KBM-7 (cell line): ENCODE data around the gene MTG1.
"Not testable (repeated sequence)": the region's sequence is repeated elsewhere in the genome, so short reads cannot be mapped to it uniquely, and the experiment has no call there.

ENCODE experiments used
- DNase-seq: peaks from one replicate; pipeline ENCODE4 v3.0.0-alpha.2; 2015
- in situ Hi-C: fragments of 300-500 bp; cut with MboI; formaldehyde crosslinking; loops from 2 replicates; pipeline ENCODE4 v1.14.3; 2020; ENCODE audit warnings: low sequenced_read_pairs, low pct_unique_long_range_greater_than_20kb, mixed read lengths

The MTG1 gene

DNA sequence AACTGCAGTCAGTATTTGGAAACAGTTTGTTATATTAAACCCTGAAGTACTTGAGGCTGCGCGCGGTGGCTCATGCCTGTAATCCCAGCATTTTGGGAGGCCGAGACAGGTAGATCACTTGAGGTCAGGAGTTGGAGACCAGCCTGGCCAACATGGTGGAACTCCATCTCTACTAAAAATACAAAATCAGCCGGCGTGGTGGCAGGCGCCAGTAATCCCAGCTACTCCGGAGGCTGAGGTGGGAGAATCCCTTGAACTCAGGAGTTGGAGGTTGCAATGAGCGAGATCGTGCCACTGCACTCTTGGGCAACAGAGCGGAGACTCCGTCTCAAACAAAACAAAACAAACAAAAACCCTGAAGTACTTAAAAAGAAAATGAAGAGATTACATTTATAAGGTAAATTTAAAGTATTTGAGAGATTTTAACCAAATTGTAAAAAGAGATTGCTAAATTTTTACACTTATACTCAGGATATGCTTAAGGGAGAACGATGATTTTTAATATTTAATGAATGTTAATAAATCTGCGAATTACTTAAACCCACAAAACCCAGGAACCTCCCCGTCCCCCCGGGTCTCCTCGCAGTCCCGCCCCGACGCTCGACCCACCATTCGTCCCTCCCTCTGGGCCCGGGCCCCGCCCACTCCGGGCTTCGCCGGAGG lies 425 bp upstream of the MTG1 start:
- DNase-seq = no peak
- in situ Hi-C loops = no loop called here

GRCh38 chr10:133394801-133395221 lies 854 bp downstream of the MTG1 start:
- in situ Hi-C loops = no loop called here
- DNase-seq = no peak

- DNase-seq = no peak
- in situ Hi-C loops = no loop called here
Observed at GRCh38 chr10:133396035-133396624, 2.2 kb downstream of the MTG1 start.

GRCh38 chr10:133397938-133398337 lies 4.0 kb downstream of the MTG1 start:
- in situ Hi-C loops = no loop called here

DNA sequence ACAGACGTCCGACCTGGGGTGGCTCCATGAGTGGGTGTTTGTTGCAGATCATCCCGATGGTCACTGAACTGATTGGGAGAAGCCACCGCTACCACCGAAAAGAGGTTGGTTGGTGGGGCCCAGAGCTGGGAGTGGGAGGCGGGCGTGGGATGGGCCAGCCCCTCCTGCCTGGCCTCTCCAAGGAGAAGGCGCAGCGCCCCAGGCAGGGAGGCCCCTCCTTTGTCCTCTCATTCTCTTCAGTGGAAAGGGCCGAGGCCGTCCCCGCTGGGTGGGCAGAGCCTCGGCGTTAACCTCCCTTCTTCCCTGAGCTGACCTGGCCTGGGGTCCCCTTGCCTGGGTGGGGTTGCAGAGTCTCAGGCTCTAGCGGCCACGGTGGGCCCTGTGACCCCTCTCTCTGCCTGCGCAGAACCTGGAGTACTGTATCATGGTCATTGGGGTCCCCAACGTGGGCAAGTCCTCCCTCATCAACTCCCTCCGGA lies 5.2 kb downstream of the MTG1 start:
- no peak for DNase-seq
- in situ Hi-C loops = no loop called here

More at GRCh38 chr10:133397938-133398337, 4.0 kb downstream of the MTG1 start:
- no peak for DNase-seq

GRCh38 chr10:133400624-133401424 lies 6.9 kb downstream of the MTG1 start:
- no peak for DNase-seq
- in situ Hi-C loops = no loop called here

DNA sequence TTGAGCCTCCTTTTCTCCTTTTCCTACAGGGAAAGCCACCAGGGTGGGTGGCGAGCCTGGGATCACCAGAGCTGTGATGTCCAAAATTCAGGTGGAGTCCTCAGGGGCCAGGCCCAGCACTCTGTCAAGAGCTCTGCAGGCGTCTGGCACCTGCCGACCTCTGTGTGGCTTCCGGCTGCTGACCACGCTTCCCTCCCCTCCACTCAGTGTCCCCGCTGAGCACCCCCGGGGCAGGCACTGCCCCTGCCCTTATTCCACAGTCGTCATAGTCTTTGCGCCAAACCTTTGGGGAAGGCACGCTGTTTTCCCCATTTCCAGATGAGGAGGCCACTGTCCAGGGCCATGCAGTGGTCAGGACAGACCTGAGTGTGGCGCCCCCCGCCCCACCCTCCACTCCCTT lies 7.5 kb downstream of the MTG1 start:
- in situ Hi-C loops = no loop called here
- no peak for DNase-seq

GRCh38 chr10:133401981-133402725 lies 8.2 kb downstream of the MTG1 start:
- DNase-seq = no peak
- in situ Hi-C loops = no loop called here

GRCh38 chr10:133403359-133403758 lies 9.4 kb downstream of the MTG1 start:
- DNase-seq = no peak
- in situ Hi-C loops = no loop called here

GRCh38 chr10:133403784-133404183 lies 9.8 kb downstream of the MTG1 start:
- in situ Hi-C loops = no loop called here
- no peak for DNase-seq

DNA sequence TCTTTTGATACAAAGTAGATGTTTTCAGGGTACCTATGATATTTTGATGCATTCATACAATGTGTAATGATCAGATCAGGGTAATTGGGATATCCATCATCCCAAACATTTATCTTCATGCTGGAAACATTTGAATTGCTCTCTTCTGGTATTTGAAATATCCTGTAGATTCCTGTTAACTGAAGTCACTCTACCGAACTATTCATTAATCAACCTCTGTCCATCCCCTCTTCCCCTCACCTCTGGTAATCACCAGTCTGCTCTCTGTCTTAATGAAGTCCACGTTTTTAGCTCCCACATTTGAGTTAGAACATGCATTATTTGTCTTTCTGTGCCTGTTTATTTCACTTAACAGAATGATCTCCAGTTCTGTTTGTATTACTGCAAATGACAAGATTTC lies 11.3 kb downstream of the MTG1 start:
- in situ Hi-C loops = no loop called here

DNA sequence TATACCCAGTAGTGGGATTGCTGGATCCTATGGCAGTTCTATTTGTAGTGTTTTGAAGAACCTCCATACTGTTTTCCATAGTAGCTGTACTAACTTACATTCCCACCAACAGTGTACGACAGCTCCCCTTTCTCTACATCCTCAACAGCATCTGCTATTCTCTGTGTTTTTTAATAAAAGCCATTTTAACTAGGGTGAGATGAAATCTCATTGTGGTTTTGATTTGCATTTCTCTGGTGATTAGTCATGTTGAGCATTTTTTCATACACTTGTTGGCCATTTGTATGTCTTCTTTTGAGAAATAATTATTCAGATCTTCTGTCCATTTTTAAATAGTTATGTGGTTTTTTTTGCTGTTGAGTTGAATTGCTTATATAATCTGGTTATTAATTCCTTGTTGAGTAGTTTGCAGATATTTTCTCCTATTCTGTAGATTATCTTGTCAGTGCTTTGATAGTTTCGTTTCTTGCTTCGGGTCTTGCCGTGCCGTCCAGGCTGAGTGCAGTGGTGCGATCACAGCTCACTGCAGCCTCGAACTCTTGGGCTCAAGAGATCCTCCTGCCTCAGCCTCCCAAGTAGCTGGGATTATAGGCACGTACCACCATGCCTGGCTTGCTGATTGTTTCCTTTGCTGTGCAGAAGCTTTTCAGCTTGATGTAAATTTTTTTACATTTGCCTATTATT lies 12.0 kb downstream of the MTG1 start:
- in situ Hi-C loops = no loop called here
- no peak for DNase-seq

More for the DNA sequence above, 11.3 kb downstream of the MTG1 start:
- no peak for DNase-seq

- in situ Hi-C loops = no loop called here
- no peak for DNase-seq
Observed at GRCh38 chr10:133411523-133412380, 17.8 kb downstream of the MTG1 start.

- DNase-seq = no peak
- in situ Hi-C loops = no loop called here
Observed at GRCh38 chr10:133412381-133412711, 18.4 kb downstream of the MTG1 start.

DNA sequence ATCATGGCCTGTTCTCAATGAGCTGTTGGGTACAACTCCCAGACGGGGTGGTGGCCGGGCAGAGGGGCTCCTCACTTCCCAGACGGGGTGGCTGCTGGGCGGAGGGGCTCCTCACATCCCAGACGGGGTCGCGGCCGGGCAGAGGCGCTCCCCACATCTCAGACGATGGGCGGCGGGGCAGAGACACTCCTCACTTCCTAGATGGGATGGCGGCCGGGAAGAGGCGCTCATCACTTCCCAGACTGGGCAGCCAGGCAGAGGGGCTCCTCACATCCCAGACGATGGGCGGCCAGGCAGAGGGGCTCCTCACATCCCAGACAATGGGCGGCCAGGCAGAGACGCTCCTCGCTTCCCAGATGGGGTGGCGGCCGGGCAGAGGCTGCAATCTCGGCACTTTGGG lies 20.4 kb downstream of the MTG1 start:
- DNase-seq, in situ Hi-C loops: not testable (repeated sequence)

DNA sequence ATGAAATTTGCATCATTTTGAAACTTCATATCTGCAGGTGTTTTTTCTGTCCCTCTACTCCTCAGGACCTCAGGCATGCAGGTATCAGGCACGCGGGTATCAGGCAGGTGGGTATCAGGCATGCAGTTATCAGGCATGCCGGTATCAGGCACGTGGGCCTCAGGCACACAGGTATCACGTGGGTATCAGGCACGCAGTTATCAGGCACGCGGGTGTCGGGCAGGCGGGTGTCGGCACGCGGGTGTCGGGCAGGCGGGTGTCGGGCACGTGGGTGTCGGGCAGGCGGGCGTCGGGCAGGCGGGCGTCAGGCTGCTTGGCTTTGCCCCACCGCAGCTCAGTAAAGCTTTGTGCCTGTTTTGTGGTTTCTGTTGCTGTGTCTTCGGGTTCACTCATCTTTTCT lies 21.8 kb downstream of the MTG1 start:
- in situ Hi-C loops = no loop called here
- DNase-seq = no peak

DNA sequence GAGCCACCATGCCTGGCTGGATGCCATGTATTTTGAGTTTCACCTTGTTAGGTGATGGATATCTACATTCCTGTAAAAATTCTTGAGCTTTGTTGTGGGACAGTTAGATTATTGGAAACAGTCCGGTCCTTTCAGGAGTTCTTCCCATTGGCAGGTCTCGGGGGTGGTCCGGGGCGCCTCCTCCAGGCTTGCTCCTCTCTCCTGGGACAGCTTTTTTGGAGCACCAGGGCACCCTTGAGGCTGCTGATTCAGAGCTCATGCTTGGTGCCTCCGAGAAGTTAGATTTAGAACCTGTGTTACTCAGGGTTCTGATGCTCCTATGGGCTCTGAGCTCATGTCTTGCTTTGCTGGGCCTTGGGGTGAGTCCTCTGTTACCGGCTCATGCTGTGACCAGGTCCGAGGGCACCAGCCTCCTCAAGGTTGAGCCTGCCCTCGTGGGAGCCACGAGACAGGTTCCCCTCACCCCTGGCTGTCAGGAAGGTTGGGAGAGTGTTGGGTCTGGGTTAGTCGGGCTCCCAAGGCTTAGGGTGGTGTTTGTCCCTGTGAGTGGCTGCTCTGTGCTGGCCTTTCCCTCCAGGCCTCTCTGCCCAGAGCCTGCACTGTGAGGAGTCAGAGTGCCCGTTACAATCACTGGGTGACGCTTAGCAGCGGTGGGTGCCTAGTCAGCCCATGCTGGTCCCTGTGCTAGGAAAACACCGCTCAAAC lies 24.5 kb downstream of the MTG1 start:
- DNase-seq = no peak
- in situ Hi-C loops = no loop called here
